HFFc6 (cell line): ENCODE measurements around the gene PSMG3. TPM values are rescaled to one million over a fixed set of nuclear protein-coding genes. Genes with fewer than 3 reads are reported as not detected.

ENCODE experiments used
- DNase-seq: peaks from one replicate; pipeline ENCODE4 v3.0.0-alpha.2; 2018
- H3K27ac Mint-ChIP-seq: 2 replicates; pipeline ENCODE4 v1.8.0; 2020; ENCODE audit warnings: mild to moderate bottlenecking, mixed read lengths
- H3K27me3 Mint-ChIP-seq: 2 replicates; pipeline ENCODE4 v1.8.0; 2021; ENCODE audit warnings: mild to moderate bottlenecking, moderate library complexity, mixed read lengths; ENCODE audit not compliant: insufficient read depth
- H3K36me3 Mint-ChIP-seq: 2 replicates; pipeline ENCODE4 v1.8.0; 2021; ENCODE audit warnings: low read depth, mixed read lengths
- H3K4me1 Mint-ChIP-seq: 2 replicates; pipeline ENCODE4 v1.8.0; 2020; ENCODE audit warnings: low read depth, mixed read lengths
- H3K4me3 Mint-ChIP-seq: 2 replicates; pipeline ENCODE4 v1.8.0; 2020; ENCODE audit warnings: mild to moderate bottlenecking, moderate library complexity, mixed read lengths
- H3K9me3 Mint-ChIP-seq: 2 replicates; pipeline ENCODE4 v1.8.0; 2020; ENCODE audit warnings: mild to moderate bottlenecking, mixed read lengths
- total RNA-seq, 6 experiments: library from RNA; stranded (reverse); fragmentation: NEBNext Ultra II Directional; extraction: Animal tissue kit (Norgen Biotek cat#: 25700); gene quantifications; 2 replicates in 1 of 6; 3 replicates in 5 of 6; pipeline ENCODE4 v1.2.3, GENCODE V29; 2021
- TF ChIP-seq, protein P1 (sequence below): fragments of 200-600 bp; sonication (generic); IDR thresholded peaks from 2 replicates; pipeline ENCODE4 v1.5.0; 2021; ENCODE audit warnings: antibody characterized with exemption, mild to moderate bottlenecking

PSMG3 gene
- total RNA-seq, 6 experiments from 2014 or later = 25.6 to 31.0 (median 28.2) TPM

- Mint-ChIP-seq H3K36me3 (peaks cover 5% of the 10 kb centered on the region; the same call in 1 of the 2 replicates), H3K4me1 (peaks cover 36% of the 10 kb centered on the region), H3K4me3 (peak overlapping the region; percentile 91), H3K9me3 (peaks cover 4% of the 10 kb centered on the region; the same call in 1 of the 2 replicates), H3K27me3 (peaks cover 27% of the 10 kb centered on the region), H3K27ac (peak overlapping the region; percentile 100)
- DNase-seq = peak; percentile 96
- TF ChIP-seq, protein P1, sequence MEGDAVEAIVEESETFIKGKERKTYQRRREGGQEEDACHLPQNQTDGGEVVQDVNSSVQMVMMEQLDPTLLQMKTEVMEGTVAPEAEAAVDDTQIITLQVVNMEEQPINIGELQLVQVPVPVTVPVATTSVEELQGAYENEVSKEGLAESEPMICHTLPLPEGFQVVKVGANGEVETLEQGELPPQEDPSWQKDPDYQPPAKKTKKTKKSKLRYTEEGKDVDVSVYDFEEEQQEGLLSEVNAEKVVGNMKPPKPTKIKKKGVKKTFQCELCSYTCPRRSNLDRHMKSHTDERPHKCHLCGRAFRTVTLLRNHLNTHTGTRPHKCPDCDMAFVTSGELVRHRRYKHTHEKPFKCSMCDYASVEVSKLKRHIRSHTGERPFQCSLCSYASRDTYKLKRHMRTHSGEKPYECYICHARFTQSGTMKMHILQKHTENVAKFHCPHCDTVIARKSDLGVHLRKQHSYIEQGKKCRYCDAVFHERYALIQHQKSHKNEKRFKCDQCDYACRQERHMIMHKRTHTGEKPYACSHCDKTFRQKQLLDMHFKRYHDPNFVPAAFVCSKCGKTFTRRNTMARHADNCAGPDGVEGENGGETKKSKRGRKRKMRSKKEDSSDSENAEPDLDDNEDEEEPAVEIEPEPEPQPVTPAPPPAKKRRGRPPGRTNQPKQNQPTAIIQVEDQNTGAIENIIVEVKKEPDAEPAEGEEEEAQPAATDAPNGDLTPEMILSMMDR = no peak
Observed at GRCh38 chr7:1537535-1538412, 32.1 kb downstream of the PSMG3 start.

DNA sequence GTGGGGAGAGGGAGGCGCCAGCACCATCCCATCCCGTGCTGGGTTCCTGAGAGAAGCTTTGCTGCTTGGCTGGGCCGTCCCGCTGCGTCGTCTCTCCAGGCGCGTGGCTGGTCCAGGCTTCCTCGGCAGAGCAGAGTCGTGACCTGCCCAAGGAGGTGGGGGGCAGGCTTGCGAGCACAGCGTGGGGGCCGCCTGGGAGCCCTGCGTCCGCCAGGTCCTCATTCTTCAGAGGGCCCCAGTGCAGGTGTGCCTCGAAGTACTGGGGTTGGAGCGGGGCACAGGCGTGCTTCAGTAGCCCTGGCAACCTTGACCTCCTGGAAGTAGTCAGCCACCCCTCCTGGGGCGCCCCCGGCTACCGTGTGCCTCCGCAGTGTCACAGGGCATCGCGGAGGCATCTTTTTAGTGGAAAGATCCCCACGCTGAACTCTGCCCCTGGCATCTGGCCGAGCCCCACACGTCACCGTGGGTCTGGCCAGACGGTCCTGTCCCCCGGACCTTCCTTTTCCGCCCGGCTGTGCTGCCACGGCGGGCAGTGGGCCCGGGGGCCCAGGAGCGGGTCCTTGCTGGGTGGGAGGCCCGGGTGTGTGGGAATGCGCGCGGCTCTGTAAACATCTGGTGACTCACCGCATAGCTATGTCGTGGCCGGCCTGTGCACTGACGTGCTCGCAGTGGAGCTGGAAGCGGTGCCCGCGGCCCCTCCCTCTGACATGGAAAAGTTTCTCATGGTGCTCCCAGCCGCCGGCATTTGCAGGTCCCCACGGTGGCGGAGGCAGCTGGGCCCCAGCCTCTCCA is 32.9 kb downstream of the PSMG3 start:
- H3K4me1 Mint-ChIP-seq = peaks cover 44% of the 10 kb centered on the region
- peak overlapping the region; percentile 91 for H3K4me3 Mint-ChIP-seq
- peaks cover 4% of the 10 kb centered on the region; the same call in 1 of the 2 replicates for H3K9me3 Mint-ChIP-seq
- H3K27ac Mint-ChIP-seq = peak overlapping the region; percentile 100
- H3K27me3 Mint-ChIP-seq = peaks cover 20% of the 10 kb centered on the region
- DNase-seq = peak; percentile 98
- H3K36me3 Mint-ChIP-seq = peaks cover 5% of the 10 kb centered on the region; the same call in 1 of the 2 replicates
- TF ChIP-seq, protein P1 = no peak; the same call in 1 of the 2 replicates

GRCh38 chr7:1536455-1536742 is 33.4 kb downstream of the PSMG3 start:
- Mint-ChIP-seq H3K9me3 (peaks cover 4% of the 10 kb centered on the region; the same call in 1 of the 2 replicates), H3K27me3 (peaks cover 24% of the 10 kb centered on the region), H3K27ac (peak overlapping the region; percentile 100), H3K36me3 (peaks cover 5% of the 10 kb centered on the region; the same call in 1 of the 2 replicates), H3K4me1 (peaks cover 49% of the 10 kb centered on the region), H3K4me3 (peak overlapping the region; percentile 91)
- TF ChIP-seq, protein P1 = no peak; the same call in 1 of the 2 replicates
- DNase-seq = no peak

DNA sequence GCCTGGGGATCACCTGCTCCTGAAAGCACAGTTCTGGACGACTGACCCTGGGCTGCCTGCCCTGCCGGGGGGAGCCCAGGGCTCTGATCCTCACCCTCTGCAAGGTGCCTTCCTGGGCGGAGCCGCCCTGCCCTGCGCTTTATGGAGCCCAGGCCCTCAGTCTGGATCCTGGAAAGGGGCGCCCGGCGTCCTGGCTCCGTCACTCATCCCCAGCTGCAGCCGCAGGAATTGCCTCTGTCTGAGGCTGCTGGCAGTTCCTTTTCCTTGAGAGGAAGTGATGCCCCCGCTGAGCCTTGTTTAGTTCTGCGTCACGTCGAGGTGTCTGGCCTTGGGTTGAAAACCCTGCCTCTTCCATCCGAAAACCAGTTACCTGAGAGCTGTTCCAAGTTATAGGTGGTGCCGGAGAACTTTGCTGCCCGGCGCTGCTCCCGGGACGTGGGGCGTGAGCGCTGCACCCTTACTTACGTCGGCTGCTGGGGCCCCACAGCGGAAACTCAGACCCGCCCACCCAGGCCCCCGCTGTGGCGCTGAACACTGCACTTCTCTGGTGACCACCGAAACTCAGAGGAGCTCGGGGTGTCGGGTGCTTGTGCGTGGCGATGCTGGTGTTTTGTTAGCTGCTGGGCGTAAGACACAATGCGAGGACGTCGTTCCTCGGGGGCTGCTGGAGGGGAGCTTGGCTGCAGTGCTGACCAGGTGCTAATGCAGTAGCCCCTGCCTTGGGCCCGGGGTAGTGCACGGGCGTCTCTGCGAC is 34.0 kb downstream of the PSMG3 start:
- H3K4me3 Mint-ChIP-seq = 0 out of 2 replicates have a peak overlapping the region, but pooled peaks have one; percentile 91
- H3K36me3 Mint-ChIP-seq = no peaks in the 10 kb centered on the region
- TF ChIP-seq, protein P1 = no peak
- no peak for DNase-seq
- H3K4me1 Mint-ChIP-seq = peaks cover 49% of the 10 kb centered on the region
- H3K9me3 Mint-ChIP-seq = peaks cover 4% of the 10 kb centered on the region; the same call in 1 of the 2 replicates
- H3K27me3 Mint-ChIP-seq = peaks cover 22% of the 10 kb centered on the region
- peak overlapping the region; percentile 100 for H3K27ac Mint-ChIP-seq

DNA sequence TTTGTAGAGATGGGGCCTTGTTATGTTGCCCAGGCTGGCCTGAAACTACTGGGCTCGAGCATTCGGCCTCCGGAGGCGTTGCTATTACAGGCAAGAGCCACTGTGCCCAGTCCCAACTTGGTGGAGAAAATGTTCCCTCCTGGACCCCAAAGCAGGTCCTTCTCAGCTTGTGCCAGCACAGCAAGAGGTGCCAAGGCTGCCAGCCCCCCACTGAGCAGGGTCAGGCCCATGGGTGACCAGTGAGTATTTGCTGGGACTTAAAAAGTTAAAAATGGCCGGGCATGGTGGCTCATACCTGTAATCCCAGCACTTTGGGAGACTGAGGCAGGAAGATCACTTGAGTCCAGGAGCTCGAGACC is 34.8 kb downstream of the PSMG3 start:
- Mint-ChIP-seq H3K4me1 (peaks cover 49% of the 10 kb centered on the region), H3K36me3 (no peaks in the 10 kb centered on the region), H3K9me3 (peaks cover 4% of the 10 kb centered on the region; the same call in 1 of the 2 replicates), H3K27ac (peak overlapping the region; percentile 97; the same call in 1 of the 2 replicates), H3K27me3 (peaks cover 21% of the 10 kb centered on the region), H3K4me3 (no peak overlapping the region)
- TF ChIP-seq, protein P1 = no peak
- DNase-seq = no peak
